ENCODE results near the gene SP8. TPM values are rescaled to one million over a fixed set of nuclear protein-coding genes. Genes with fewer than 3 reads are reported as not detected.
A peak's percentile ranks its signal among the peaks of the same experiment; 100 is the strongest.

Gene SP8
- total RNA-seq, 1 experiment from 2014 or later, result 44.9 TPM

GRCh38 chr7:20787660-20788419, 1.2 kb upstream of the SP8 start:
- peak; percentile 49 for DNase-seq
- H3K27me3 ChIP-seq (ENCODE audit: control insufficient read depth, insufficient read depth, low read length), result peaks cover 73% of the 10 kb centered on the region
- H3K4me3 ChIP-seq (ENCODE audit: insufficient read depth, low read depth, low read length), result peak overlapping the region; percentile 68
- no peaks in the 10 kb centered on the region for H3K36me3 ChIP-seq (replicated peaks; ENCODE audit: control insufficient read depth, insufficient read depth, low read length)

- H3K36me3 ChIP-seq (replicated peaks; ENCODE audit: control insufficient read depth, insufficient read depth, low read length), result no peaks in the 10 kb centered on the region
- H3K4me3 ChIP-seq (ENCODE audit: insufficient read depth, low read depth, low read length), result peak overlapping the region; percentile 68
- DNase-seq, result no peak
- peaks cover 58% of the 10 kb centered on the region for H3K27me3 ChIP-seq (ENCODE audit: control insufficient read depth, insufficient read depth, low read length)
Measured at GRCh38 chr7:20786421-20786778, 286 bp downstream of the SP8 start.

- peaks cover 56% of the 10 kb centered on the region for H3K27me3 ChIP-seq (ENCODE audit: control insufficient read depth, insufficient read depth, low read length)
- no peak for DNase-seq
- peak overlapping the region; percentile 68 for H3K4me3 ChIP-seq (ENCODE audit: insufficient read depth, low read depth, low read length)
- no peaks in the 10 kb centered on the region for H3K36me3 ChIP-seq (replicated peaks; ENCODE audit: control insufficient read depth, insufficient read depth, low read length)
Measured at GRCh38 chr7:20786049-20786412, 655 bp downstream of the SP8 start.

GRCh38 chr7:20785157-20786048, 1.3 kb downstream of the SP8 start:
- Histone ChIP-seq H3K4me3 (ENCODE audit: insufficient read depth, low read depth, low read length) (peak overlapping the region; percentile 68), H3K36me3 (replicated peaks; ENCODE audit: control insufficient read depth, insufficient read depth, low read length) (no peaks in the 10 kb centered on the region), H3K27me3 (ENCODE audit: control insufficient read depth, insufficient read depth, low read length) (peaks cover 50% of the 10 kb centered on the region)
- DNase-seq, result peak; percentile 81

- H3K4me3 ChIP-seq (ENCODE audit: insufficient read depth, low read depth, low read length), result peak overlapping the region; percentile 68
- peaks cover 45% of the 10 kb centered on the region for H3K27me3 ChIP-seq (ENCODE audit: control insufficient read depth, insufficient read depth, low read length)
- H3K36me3 ChIP-seq (replicated peaks; ENCODE audit: control insufficient read depth, insufficient read depth, low read length), result no peaks in the 10 kb centered on the region
- DNase-seq, result peak; percentile 85
Measured at GRCh38 chr7:20784388-20785156, 2.1 kb downstream of the SP8 start.

GRCh38 chr7:20783700-20784387, 2.8 kb downstream of the SP8 start:
- peak; percentile 76 for DNase-seq
- Histone ChIP-seq H3K36me3 (replicated peaks; ENCODE audit: control insufficient read depth, insufficient read depth, low read length) (no peaks in the 10 kb centered on the region), H3K4me3 (ENCODE audit: insufficient read depth, low read depth, low read length) (peak overlapping the region; percentile 68), H3K27me3 (ENCODE audit: control insufficient read depth, insufficient read depth, low read length) (peaks cover 44% of the 10 kb centered on the region)

- Histone ChIP-seq H3K4me3 (ENCODE audit: insufficient read depth, low read depth, low read length) (peak overlapping the region; percentile 68), H3K36me3 (replicated peaks; ENCODE audit: control insufficient read depth, insufficient read depth, low read length) (no peaks in the 10 kb centered on the region), H3K27me3 (ENCODE audit: control insufficient read depth, insufficient read depth, low read length) (peaks cover 41% of the 10 kb centered on the region; the same call in 1 of the 2 replicates)
- peak; percentile 76 for DNase-seq
Measured at GRCh38 chr7:20783125-20783699, 3.5 kb downstream of the SP8 start.

- peaks cover 41% of the 10 kb centered on the region; the same call in 1 of the 2 replicates for H3K27me3 ChIP-seq (ENCODE audit: control insufficient read depth, insufficient read depth, low read length)
- DNase-seq, result peak; percentile 57
- peak overlapping the region; percentile 46; the same call in 1 of the 2 replicates for H3K4me3 ChIP-seq (ENCODE audit: insufficient read depth, low read depth, low read length)
Measured at GRCh38 chr7:20779041-20779440, 7.6 kb downstream of the SP8 start.

GRCh38 chr7:20778063-20778721, 8.5 kb downstream of the SP8 start:
- Histone ChIP-seq H3K27me3 (ENCODE audit: control insufficient read depth, insufficient read depth, low read length) (peaks cover 32% of the 10 kb centered on the region; the same call in 1 of the 2 replicates), H3K36me3 (replicated peaks; ENCODE audit: control insufficient read depth, insufficient read depth, low read length) (no peaks in the 10 kb centered on the region), H3K4me3 (ENCODE audit: insufficient read depth, low read depth, low read length) (peak overlapping the region; percentile 46)
- DNase-seq, result peak; percentile 91

More at GRCh38 chr7:20779041-20779440, 7.6 kb downstream of the SP8 start:
- H3K36me3 ChIP-seq (replicated peaks; ENCODE audit: control insufficient read depth, insufficient read depth, low read length), result no peaks in the 10 kb centered on the region

- DNase-seq, result no peak
- peaks cover 32% of the 10 kb centered on the region; the same call in 1 of the 2 replicates for H3K27me3 ChIP-seq (ENCODE audit: control insufficient read depth, insufficient read depth, low read length)
Measured at GRCh38 chr7:20777377-20778062, 9.2 kb downstream of the SP8 start.

GRCh38 chr7:20776942-20777341, 9.7 kb downstream of the SP8 start:
- Histone ChIP-seq H3K27me3 (ENCODE audit: control insufficient read depth, insufficient read depth, low read length) (peaks cover 32% of the 10 kb centered on the region; the same call in 1 of the 2 replicates), H3K4me3 (ENCODE audit: insufficient read depth, low read depth, low read length) (peak overlapping the region; percentile 4; the same call in 1 of the 2 replicates)
- DNase-seq, result peak; percentile 63

More at GRCh38 chr7:20777377-20778062, 9.2 kb downstream of the SP8 start:
- Histone ChIP-seq H3K4me3 (ENCODE audit: insufficient read depth, low read depth, low read length) (peak overlapping the region; percentile 45), H3K36me3 (replicated peaks; ENCODE audit: control insufficient read depth, insufficient read depth, low read length) (no peaks in the 10 kb centered on the region)

GRCh38 chr7:20776214-20776911, 10.3 kb downstream of the SP8 start:
- peaks cover 32% of the 10 kb centered on the region; the same call in 1 of the 2 replicates for H3K27me3 ChIP-seq (ENCODE audit: control insufficient read depth, insufficient read depth, low read length)
- DNase-seq, result peak; percentile 81
- no peaks in the 10 kb centered on the region for H3K36me3 ChIP-seq (replicated peaks; ENCODE audit: control insufficient read depth, insufficient read depth, low read length)
- H3K4me3 ChIP-seq (ENCODE audit: insufficient read depth, low read depth, low read length), result peak overlapping the region; percentile 6

More at GRCh38 chr7:20776942-20777341, 9.7 kb downstream of the SP8 start:
- no peaks in the 10 kb centered on the region for H3K36me3 ChIP-seq (replicated peaks; ENCODE audit: control insufficient read depth, insufficient read depth, low read length)
